ENCODE measurements around the gene IQGAP2.
"Not testable (repeated sequence)": the region's sequence is repeated elsewhere in the genome, so short reads cannot be mapped to it uniquely, and the experiment has no call there.

The IQGAP2 gene, protein sequence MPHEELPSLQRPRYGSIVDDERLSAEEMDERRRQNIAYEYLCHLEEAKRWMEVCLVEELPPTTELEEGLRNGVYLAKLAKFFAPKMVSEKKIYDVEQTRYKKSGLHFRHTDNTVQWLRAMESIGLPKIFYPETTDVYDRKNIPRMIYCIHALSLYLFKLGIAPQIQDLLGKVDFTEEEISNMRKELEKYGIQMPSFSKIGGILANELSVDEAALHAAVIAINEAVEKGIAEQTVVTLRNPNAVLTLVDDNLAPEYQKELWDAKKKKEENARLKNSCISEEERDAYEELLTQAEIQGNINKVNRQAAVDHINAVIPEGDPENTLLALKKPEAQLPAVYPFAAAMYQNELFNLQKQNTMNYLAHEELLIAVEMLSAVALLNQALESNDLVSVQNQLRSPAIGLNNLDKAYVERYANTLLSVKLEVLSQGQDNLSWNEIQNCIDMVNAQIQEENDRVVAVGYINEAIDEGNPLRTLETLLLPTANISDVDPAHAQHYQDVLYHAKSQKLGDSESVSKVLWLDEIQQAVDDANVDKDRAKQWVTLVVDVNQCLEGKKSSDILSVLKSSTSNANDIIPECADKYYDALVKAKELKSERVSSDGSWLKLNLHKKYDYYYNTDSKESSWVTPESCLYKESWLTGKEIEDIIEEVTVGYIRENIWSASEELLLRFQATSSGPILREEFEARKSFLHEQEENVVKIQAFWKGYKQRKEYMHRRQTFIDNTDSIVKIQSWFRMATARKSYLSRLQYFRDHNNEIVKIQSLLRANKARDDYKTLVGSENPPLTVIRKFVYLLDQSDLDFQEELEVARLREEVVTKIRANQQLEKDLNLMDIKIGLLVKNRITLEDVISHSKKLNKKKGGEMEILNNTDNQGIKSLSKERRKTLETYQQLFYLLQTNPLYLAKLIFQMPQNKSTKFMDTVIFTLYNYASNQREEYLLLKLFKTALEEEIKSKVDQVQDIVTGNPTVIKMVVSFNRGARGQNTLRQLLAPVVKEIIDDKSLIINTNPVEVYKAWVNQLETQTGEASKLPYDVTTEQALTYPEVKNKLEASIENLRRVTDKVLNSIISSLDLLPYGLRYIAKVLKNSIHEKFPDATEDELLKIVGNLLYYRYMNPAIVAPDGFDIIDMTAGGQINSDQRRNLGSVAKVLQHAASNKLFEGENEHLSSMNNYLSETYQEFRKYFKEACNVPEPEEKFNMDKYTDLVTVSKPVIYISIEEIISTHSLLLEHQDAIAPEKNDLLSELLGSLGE (N-terminal part only)

DNA sequence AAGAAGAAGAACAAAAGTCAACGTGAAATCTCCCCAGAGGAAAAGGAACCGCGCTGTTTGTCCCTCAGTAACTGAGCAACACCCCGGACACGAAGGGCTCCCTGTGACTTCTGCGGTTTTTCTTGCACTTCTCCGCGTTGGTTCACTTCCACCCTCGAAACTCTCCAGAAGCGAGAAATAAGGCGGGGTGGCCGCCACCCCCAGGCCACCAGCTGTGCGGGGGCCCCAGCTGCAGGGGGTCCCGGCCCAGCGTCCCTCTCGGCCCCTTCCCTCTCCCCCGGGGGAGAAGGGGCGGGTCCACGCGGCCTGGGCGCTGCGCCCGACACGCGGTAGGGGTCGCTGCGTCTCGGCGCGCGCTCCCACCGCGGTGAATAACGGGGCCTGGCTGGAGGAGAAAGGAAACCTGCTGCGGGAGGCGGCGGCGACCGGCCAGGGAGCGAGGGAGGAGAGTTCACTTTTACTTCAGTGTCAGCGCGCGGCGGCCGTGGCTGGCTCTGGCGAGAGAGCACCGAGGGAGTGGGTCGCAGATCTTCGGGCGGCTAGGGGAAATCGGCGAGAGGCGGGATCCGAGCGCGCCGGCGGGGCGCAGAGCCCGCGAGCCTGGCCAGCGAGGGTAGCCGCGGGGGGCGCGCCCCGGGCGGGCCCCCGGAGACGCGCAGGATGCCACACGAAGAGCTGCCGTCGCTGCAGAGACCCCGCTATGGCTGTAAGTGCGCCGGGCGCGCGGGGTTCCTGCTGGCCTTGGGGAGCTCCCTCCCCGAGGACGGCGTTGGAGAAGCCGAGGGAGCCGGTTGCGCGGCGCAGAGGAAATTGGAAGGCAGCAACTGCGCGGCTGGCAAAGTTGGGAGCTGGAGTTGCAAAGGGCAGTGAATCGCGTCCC lies at the start of gene IQGAP2:
IQGAP2 (plus strand) TSS at position 400 of the 880 bp plus-strand sequence; CDS start at position 661, 261 bp downstream.
- peak; percentile 88 for DNase-seq (ENCODE audit: low spot score)

DNA sequence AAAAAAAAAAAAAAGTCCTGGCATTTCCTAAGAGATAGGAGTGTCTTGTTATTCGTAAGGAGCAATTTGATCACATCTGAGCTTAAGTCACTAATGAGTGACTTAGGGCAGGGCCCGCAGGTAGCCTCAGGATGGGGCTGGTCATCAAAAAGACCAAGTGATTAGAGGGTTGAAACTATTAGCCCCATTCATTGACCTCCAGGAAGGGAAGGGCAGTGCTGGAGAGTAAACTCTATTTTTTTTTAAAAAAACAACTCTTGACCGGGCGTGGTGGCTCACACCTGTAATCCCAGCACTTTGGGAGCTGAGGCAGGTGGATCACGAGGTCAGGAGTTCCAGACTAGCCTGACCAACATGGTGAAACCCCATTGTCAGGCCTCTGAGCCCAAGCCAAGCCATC lies 46.2 kb upstream of the IQGAP2 start:
- DNase-seq (ENCODE audit: low spot score): no peak

DNA sequence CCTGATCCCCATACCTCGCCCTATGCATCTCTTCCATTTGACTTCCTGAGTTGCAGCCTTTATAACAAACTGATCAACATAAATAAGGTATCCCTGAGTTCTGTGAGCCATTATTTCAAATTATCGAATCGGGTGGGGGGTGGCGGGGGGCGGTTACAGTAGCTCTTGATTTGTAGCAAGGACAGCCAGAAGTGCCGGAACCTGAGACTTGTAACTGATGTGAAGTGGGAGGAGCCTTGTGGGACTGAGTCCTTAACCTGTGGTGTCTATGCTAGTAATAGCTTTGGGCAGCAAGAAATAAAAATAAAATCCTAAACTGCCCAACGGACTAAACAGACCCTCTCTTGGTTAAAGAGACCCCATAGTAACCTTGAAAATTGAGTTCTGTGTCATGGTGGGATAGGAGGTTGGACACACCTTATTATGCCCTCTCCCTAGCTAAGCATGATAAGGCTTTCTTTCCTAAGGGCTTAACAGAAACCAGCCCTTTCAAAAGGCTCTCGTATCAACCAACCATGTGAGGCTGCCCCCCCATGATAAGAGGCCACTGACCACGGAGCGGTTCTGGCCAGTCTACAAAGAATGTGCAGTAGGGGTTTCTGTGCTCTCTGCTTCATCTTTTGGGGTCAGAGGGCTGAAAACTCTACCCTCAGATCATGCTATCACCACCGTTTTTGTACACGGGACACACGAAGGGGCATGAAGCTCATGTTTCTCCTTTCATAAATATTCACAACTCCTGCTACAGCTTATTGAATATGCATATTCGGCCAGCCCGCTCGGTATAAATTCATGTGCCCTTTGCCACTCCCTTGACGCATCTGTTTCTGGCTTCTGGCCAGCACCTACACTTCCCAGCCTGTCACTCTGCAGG lies 39.5 kb upstream of the IQGAP2 start:
- no peak for DNase-seq (ENCODE audit: low spot score)

GRCh38 chr5:76364226-76364589 lies 38.9 kb upstream of the IQGAP2 start:
- DNase-seq (ENCODE audit: low spot score): no peak

DNA sequence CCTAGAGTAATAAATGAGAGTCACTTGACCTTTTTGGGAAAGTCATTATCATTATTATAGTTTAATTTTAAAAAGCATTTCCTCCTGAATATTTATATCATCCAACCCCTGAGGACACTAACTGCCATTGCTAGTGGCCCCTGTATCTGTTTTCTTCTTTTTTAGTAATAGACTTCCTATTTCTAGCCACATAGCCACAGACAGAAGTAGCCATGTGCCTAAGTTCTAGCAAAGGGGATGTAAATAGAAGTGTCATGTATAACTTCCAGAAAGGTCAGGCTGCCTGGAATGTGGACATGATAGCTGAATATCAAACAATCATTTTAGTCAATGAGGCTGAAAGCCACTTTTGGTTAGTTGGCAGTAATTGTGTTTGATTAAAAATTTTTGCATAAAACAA lies 37.5 kb upstream of the IQGAP2 start:
- DNase-seq (ENCODE audit: low spot score): no peak

- DNase-seq (ENCODE audit: low spot score): no peak
These were observed 36.5 kb upstream of the IQGAP2 start for GRCh38 chr5:76366596-76366995.

GRCh38 chr5:76367623-76368371 lies 35.3 kb upstream of the IQGAP2 start:
- DNase-seq (ENCODE audit: low spot score): peak; percentile 39

DNA sequence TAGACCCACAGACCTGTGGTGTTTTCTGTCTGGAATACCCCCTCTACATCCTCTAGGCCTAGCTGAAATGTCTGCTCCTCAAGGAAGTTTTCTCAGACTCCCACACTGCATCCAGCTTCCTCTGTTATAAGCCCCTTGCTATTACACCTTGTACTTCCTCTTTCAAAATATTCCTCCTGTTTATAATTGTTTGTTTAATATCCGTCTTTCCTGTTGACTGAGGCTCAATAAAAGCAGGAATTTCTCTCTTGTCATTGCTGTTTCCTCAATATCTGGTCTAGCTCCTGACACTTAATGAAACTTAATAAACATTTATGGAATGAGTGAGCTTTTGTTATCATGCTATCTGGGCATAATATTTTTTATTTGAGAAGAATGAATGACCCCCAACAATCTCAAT lies 34.1 kb upstream of the IQGAP2 start:
- DNase-seq (ENCODE audit: low spot score): no peak

DNA sequence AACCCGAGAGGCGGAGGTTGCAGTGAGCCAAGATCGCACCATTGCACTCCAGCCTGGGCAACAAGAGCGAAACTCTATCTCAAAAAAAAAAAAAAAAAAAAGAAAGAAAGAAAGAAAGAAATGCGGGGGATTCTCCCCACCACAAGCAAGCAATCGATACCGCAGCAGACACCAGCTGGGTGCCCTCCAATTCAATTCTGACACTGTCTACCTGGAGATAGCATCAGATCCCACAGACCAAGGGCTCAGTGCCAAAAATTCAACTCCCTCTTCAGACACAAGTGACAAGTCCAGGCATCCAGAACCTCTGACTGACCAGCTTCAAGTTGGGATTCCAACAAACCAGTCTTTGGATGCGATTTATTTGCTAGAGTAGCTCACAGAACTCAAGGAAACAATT lies 33.4 kb upstream of the IQGAP2 start:
- not testable (repeated sequence) for DNase-seq (ENCODE audit: low spot score)

DNA sequence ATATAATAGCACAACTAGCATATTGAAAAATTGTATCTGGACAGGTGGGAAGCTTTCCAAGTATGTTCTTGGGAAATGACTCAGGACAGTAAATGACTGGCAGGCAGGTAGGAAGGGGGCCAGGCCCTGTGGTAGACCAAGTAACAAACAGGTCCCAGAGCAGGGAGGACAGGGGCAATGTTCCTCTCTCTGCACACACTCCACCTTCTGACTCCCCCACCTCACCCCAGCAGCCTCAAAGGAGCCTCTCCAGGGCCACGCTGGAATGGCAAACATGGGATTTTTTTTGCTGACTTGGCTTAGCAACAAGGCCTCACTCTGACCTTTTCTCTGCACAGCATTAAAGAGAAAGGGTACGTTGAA lies 31.1 kb upstream of the IQGAP2 start:
- no peak for DNase-seq (ENCODE audit: low spot score)

- no peak for DNase-seq (ENCODE audit: low spot score)
These were observed 30.6 kb upstream of the IQGAP2 start for GRCh38 chr5:76372323-76373054.

DNA sequence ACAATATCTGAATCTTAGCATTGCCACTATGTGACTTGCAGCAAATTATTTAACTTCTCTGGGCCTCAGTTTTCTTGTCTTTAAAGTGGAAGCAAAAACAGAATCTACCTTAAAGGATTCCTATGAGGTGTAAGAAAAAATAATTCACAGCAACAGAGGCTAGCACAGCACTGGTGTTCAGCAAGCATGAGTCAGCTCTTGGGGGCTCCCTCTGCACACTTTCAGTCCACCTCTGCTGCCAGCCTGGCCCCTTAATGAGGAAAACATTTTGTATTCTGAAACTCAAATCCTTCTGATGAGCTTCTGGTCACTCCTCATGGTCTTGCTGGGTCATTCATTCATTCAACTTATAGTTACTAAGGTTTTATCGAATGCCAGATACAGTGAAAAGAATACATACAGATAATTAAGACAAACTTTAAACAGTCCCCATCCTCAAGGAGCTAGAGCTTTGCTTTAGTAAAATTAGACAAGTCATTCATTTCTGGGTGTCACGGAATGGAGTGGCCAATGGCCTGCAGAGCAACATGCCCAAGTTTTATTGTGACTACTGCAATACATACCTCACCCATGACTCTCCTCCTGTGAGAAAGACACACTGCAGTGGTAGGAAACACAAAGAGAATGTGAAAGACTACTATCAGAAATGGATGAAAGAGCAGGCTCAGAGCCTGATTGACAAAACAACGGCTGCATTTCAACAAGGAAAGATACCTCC lies 26.8 kb upstream of the IQGAP2 start:
- DNase-seq (ENCODE audit: low spot score): no peak

DNA sequence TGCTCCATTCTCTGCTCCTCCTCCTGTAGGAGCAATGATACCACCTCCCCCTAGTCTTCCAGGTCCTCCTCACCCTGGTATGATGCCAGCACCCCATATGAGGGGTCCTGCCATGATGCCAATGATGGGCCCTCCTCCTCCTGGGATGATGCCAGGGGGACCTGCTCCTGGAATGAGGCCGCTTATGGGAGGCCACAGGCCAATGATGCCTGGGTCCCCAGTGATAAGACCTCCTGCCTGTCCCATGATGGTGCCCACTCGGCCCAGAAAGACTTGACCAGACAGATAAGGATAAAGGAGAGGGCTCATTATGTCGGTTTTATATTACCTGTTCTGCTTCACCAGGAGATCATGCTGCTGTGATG lies 26.2 kb upstream of the IQGAP2 start:
- DNase-seq (ENCODE audit: low spot score): no peak

DNA sequence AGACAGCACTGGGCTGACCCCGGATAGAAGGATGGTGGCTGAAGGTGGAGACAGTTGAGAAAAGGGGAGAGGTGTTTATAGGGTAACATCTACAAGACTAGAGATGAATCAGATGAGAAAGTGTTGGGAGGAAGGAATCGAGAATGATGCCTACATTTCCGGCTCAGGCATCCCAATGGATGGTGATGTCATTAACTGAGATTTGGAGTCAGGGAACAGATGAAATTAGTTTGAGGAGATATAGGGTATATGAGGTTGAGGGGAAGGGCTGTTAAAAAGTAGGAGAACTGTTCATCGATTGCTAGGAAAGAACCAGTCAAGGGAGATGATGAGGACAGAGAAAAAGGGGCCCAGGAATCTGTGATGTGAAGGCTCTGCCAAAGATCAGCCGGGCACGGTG lies 24.7 kb upstream of the IQGAP2 start:
- no peak for DNase-seq (ENCODE audit: low spot score)

DNA sequence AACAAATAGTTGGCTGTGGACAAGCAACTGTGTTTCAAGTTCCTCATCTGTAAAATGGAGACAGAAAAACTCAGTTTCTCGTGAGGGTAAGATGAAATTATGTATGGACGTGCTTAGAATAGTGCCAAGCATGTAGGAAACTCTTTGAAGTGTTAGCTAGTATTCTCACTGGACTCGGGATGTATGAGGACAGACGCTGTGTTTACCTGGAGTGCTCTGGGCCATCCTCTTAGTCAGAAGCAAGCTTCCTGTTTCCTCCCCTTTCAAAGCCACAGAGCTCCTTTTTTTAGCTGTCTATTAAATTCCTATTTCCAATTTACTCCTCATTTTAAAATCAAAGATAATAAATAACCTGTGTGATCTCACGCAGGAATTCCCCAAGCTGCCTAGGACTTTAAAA lies 23.8 kb upstream of the IQGAP2 start:
- peak; percentile 14 for DNase-seq (ENCODE audit: low spot score)

GRCh38 chr5:76379855-76380254 lies 23.2 kb upstream of the IQGAP2 start:
- no peak for DNase-seq (ENCODE audit: low spot score)

GRCh38 chr5:76380346-76381066 lies 22.6 kb upstream of the IQGAP2 start:
- DNase-seq (ENCODE audit: low spot score): no peak

Data from CD4-positive, alpha-beta T cell treated with Interleukin-2 at 100 ng/mL for 4 hours (primary cell).